ENCODE data around the gene NAALADL2. TPM values are rescaled to one million over a fixed set of nuclear protein-coding genes. Genes with fewer than 3 reads are reported as not detected.

Gene NAALADL2
- total RNA-seq, 1 experiment from 2014 or later: 1.6 TPM

- H3K4me2 ChIP-seq (ENCODE audit: insufficient read depth, insufficient read length, low read length): no peak overlapping the region
- no peak overlapping the region for H2BK5ac ChIP-seq (ENCODE audit: insufficient read length, low read length)
- H2BK120ac ChIP-seq (ENCODE audit: low read depth, low read length, poor library complexity, severe bottlenecking): no peak overlapping the region
- Mint-ChIP-seq H3K27me3 (ENCODE audit: low read depth) (no peaks in the 10 kb centered on the region), H3K4me3 (no peak overlapping the region), H3K9me3 (no peaks in the 10 kb centered on the region; a peak in 1 of 5 replicates), H3K4me1 (peaks cover 11 to 15% of the 10 kb centered on the region in 2 experiments), H3K36me3 (ENCODE audit: insufficient read depth in 1 of 3, low read depth in 3 of 3) (no peaks in the 10 kb centered on the region), H3K27ac (no peak overlapping the region)
- WGBS (ENCODE audit: extremely low coverage, insufficient read length, low lambda C conversion rate): no CpG with 5 or more reads among the region's 3 CpGs
- no peak for TF ChIP-seq CTCF (conservative IDR thresholded peaks at IDR 0.05)
- no peaks in the 10 kb centered on the region for H3K27me3 ChIP-seq (ENCODE audit: insufficient read depth, low read length)
- no peak overlapping the region for H3K27ac ChIP-seq (ENCODE audit: insufficient read length, low read depth, low read length)
- H2AK5ac ChIP-seq (ENCODE audit: insufficient read length, low read length): no peak overlapping the region
- H3K4me1 ChIP-seq (ENCODE audit: insufficient read depth, low read length): no peaks in the 10 kb centered on the region
- no peak overlapping the region for H3K23ac ChIP-seq (ENCODE audit: insufficient read length, low read depth, low read length)
- H3T11ph ChIP-seq (ENCODE audit: low read length): no peak overlapping the region
- no peak overlapping the region for H4K91ac ChIP-seq (ENCODE audit: insufficient read length, low read depth, low read length)
- H3K14ac ChIP-seq (ENCODE audit: insufficient read depth, low read length): no peak overlapping the region
- H4K5ac ChIP-seq (ENCODE audit: insufficient read length, low read depth, low read length): no peak overlapping the region
- no peak overlapping the region for H3K56ac ChIP-seq (ENCODE audit: insufficient read length, low read depth, low read length)
- H4K20me1 ChIP-seq (ENCODE audit: control insufficient read depth, insufficient read depth, insufficient read length): no peaks in the 10 kb centered on the region
- H2AFZ ChIP-seq (ENCODE audit: low read length): no peak overlapping the region
- no peaks in the 10 kb centered on the region for H3K79me1 ChIP-seq (ENCODE audit: insufficient read depth, low read depth, low read length, poor library complexity, severe bottlenecking)
- H3K23me2 ChIP-seq (ENCODE audit: insufficient read length, low read depth, low read length, poor library complexity, severe bottlenecking): no peaks in the 10 kb centered on the region
- no peaks in the 10 kb centered on the region for H3K79me2 ChIP-seq (ENCODE audit: insufficient read depth, low read length)
- no peak overlapping the region for H3K9ac ChIP-seq (ENCODE audit: extremely low read depth, insufficient read length, low read length)
- no peak overlapping the region for H3K18ac ChIP-seq (ENCODE audit: insufficient read length, low read depth, low read length)
- H3K4ac ChIP-seq (ENCODE audit: low read depth, low read length): no peak overlapping the region
- H2BK12ac ChIP-seq (ENCODE audit: insufficient read length, low read depth, low read length): no peak overlapping the region
- H2BK15ac ChIP-seq (ENCODE audit: low read depth, low read length): no peak overlapping the region
- no peaks in the 10 kb centered on the region for H3K9me3 ChIP-seq (ENCODE audit: control insufficient read depth, low read depth, low read length)
- DNase-seq: no peak
- H4K8ac ChIP-seq (replicated peaks; ENCODE audit: insufficient read length, low read depth, low read length): no peak overlapping the region
- H2BK20ac ChIP-seq (ENCODE audit: low read depth, low read length, poor library complexity, severe bottlenecking): no peak overlapping the region
These were observed 1.8 kb upstream of the NAALADL2 start for GRCh38 chr3:174857301-174857700.

Data from H9 (cell line).